ENCODE measurements around the gene JAKMIP1.

DNA sequence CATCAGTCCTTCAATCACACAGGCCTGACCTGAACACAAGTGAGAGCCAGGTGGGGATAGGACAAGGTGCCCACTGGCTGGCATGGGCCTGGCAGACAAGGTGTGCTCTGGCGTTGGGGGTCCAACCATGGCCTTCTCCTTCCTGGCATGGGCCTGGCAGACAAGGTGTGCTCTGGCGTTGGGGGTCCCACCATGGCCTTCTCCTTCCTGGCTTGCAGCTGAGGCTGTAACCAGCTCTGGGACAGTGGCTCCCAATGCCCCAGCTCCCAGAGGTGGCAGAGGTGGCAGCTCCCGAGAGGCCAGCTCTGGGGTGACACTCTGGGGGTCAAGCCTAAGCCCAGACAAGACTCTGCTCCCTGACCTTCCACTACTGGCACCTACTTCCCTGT is 62.6 kb downstream of the JAKMIP1 start:
- TF ChIP-seq POLR2A (IDR thresholded peaks at IDR 0.05) = no peak
- TF ChIP-seq, protein P1, sequence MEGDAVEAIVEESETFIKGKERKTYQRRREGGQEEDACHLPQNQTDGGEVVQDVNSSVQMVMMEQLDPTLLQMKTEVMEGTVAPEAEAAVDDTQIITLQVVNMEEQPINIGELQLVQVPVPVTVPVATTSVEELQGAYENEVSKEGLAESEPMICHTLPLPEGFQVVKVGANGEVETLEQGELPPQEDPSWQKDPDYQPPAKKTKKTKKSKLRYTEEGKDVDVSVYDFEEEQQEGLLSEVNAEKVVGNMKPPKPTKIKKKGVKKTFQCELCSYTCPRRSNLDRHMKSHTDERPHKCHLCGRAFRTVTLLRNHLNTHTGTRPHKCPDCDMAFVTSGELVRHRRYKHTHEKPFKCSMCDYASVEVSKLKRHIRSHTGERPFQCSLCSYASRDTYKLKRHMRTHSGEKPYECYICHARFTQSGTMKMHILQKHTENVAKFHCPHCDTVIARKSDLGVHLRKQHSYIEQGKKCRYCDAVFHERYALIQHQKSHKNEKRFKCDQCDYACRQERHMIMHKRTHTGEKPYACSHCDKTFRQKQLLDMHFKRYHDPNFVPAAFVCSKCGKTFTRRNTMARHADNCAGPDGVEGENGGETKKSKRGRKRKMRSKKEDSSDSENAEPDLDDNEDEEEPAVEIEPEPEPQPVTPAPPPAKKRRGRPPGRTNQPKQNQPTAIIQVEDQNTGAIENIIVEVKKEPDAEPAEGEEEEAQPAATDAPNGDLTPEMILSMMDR (IDR thresholded peaks at IDR 0.05) = no peak
